NCI-H1436 treated with DMSO at 0.1 percent for 48 hours (cell line): ENCODE data around the gene LRRFIP1.
"Not testable (repeated sequence)": the region's sequence is repeated elsewhere in the genome, so short reads cannot be mapped to it uniquely, and the experiment has no call there.

ENCODE experiments used
- DNase-seq: peaks from one replicate; lab custom pipeline; 2025; lab: John Stamatoyannopoulos, UW

Gene LRRFIP1

GRCh38 chr2:237627441-237628246, at the start of gene LRRFIP1:
TSS of gene LRRFIP1 (plus strand) at chr2:237627587. CDS start at chr2:237627645, 58 bp downstream.
- DNase-seq: no peak

- DNase-seq: no peak
Measured at GRCh38 chr2:237577956-237578870, 49.2 kb upstream of the LRRFIP1 start.

- no peak for DNase-seq
Measured at GRCh38 chr2:237581326-237581725, 46.1 kb upstream of the LRRFIP1 start.

- no peak for DNase-seq
Measured at GRCh38 chr2:237581751-237582746, 45.3 kb upstream of the LRRFIP1 start.

- DNase-seq: no peak
Measured at GRCh38 chr2:237583385-237584295, 43.7 kb upstream of the LRRFIP1 start.

- DNase-seq: no peak
Measured at GRCh38 chr2:237585590-237586221, 41.7 kb upstream of the LRRFIP1 start.

GRCh38 chr2:237588044-237588696, 39.2 kb upstream of the LRRFIP1 start:
- DNase-seq: no peak

- DNase-seq: no peak
Measured at GRCh38 chr2:237590272-237591140, 36.9 kb upstream of the LRRFIP1 start, which contains the start of gene RAB17. TSS of gene RAB17 (minus strand) at chr2:237590734. CDS start at chr2:237586154, 4,580 bp downstream.

- DNase-seq: no peak
Measured at GRCh38 chr2:237591141-237591881, 36.1 kb upstream of the LRRFIP1 start.

GRCh38 chr2:237592425-237592980, 34.9 kb upstream of the LRRFIP1 start:
- no peak for DNase-seq

GRCh38 chr2:237593036-237593435, 34.4 kb upstream of the LRRFIP1 start:
- DNase-seq: no peak

GRCh38 chr2:237593596-237594320, 33.6 kb upstream of the LRRFIP1 start:
- DNase-seq: peak; percentile 14

GRCh38 chr2:237594514-237594871, 32.9 kb upstream of the LRRFIP1 start:
- DNase-seq: no peak

- not testable (repeated sequence) for DNase-seq
Measured at GRCh38 chr2:237595829-237596519, 31.4 kb upstream of the LRRFIP1 start.

GRCh38 chr2:237596520-237597195, 30.7 kb upstream of the LRRFIP1 start:
- no peak for DNase-seq
